GM12864 (cell line): ENCODE data around the gene RDH5.

Experiments used
- DNase-seq: peaks from one replicate; pipeline ENCODE4 v3.0.0-alpha.2; 2011; ENCODE audit warnings: low read depth
- H3K4me3 ChIP-seq: 2 replicates; pipeline ENCODE4 v1.5.1; 2011; ENCODE audit warnings: mild to moderate bottlenecking, low read depth, low read length, control low read depth
- CTCF ChIP-seq: IDR thresholded peaks from 2 replicates; pipeline ENCODE4 v1.5.1; 2011; ENCODE audit warnings: low read depth, mild to moderate bottlenecking, moderate library complexity, low read length, control low read depth, inconsistent platforms; ENCODE audit errors: missing control alignments

RDH5 gene

GRCh38 chr12:55724226-55724939 is 4.2 kb downstream of the RDH5 start:
- H3K4me3 ChIP-seq: no peak overlapping the region
- peak; percentile 71 for TF ChIP-seq CTCF
- no peak for DNase-seq

GRCh38 chr12:55724940-55725309 is 4.7 kb downstream of the RDH5 start:
- no peak for TF ChIP-seq CTCF
- no peak for DNase-seq
- no peak overlapping the region for H3K4me3 ChIP-seq

GRCh38 chr12:55725556-55725955 is 5.4 kb downstream of the RDH5 start:
- H3K4me3 ChIP-seq: no peak overlapping the region
- TF ChIP-seq CTCF: no peak
- no peak for DNase-seq

- TF ChIP-seq CTCF: no peak
- H3K4me3 ChIP-seq: no peak overlapping the region
- DNase-seq: no peak
These were observed 6.8 kb downstream of the RDH5 start for GRCh38 chr12:55726971-55727370.

- H3K4me3 ChIP-seq: peak overlapping the region; percentile 75
- no peak for DNase-seq
- no peak for TF ChIP-seq CTCF
These were observed 7.5 kb downstream of the RDH5 start for GRCh38 chr12:55727643-55728185.

GRCh38 chr12:55728186-55728938 is 8.2 kb downstream of the RDH5 start:
- DNase-seq: no peak
- H3K4me3 ChIP-seq: peak overlapping the region; percentile 75
- no peak for TF ChIP-seq CTCF
